K562 (cell line): Measurements from ENCODE around the gene PSMB7. TPM values are rescaled to one million over a fixed set of nuclear protein-coding genes. Genes with fewer than 3 reads are reported as not detected.

Experiments used
- ATAC-seq: fragments of 200-7000 bp; cut with Tn5 transposase; 3 replicates; pipeline ENCODE4 v1.9.1; 2020; ENCODE audit warnings: moderate library complexity
- BruUV-seq: library from RNA; stranded (reverse); fragments of 400-500 nt; replicated peaks from 2 replicates; lab custom pipeline; 2021; lab: Mats Ljungman, UMichigan
- CTCF ChIA-PET: fragments of 300-600 bp; formaldehyde crosslinking; extraction: SDS; loops from one replicate; lab custom pipeline; 2021; ENCODE audit warnings: low intra/inter-chr PET ratio; lab: Yijun Ruan, JAX
- POLR2A ChIA-PET: fragments of 300-600, 350-650 bp; sonication (Branson Sonifier 250); formaldehyde crosslinking; extraction: SDS; loops from one replicate; lab custom pipeline; 2021; ENCODE audit warnings: antibody characterized with exemption, inconsistent platforms; lab: Yijun Ruan, JAX
- DNase-seq, 4 experiments: peaks; one replicate each; pipeline versions ENCODE4 v3.0.0 to v3.0.0-alpha.2; 2011 to 2018; ENCODE audit warnings: low spot score in 3 of 4, mixed read lengths in 3 of 4; ENCODE audit errors: extremely low read depth in 1 of 4
- FAIRE-seq: peaks from 2 replicates; lab custom pipeline; 2011; peaks lifted over from hg19 to GRCh38; lab: Jason Lieb, UNC
- H2AFZ ChIP-seq: 2 replicates; pipeline ENCODE4 v1.6.0; 2011; ENCODE audit warnings: low read depth, low read length, control low read depth, inconsistent platforms
- H3K27ac ChIP-seq: fragments of 200-600 bp; 3 replicates; pipeline ENCODE4 v1.8.0; 2011; ENCODE audit warnings: low read depth, mild to moderate bottlenecking, control low read depth, inconsistent platforms, low read length, moderate library complexity, mixed read lengths; ENCODE audit errors: extremely low read depth
- H3K27me3 ChIP-seq, 2 experiments: fragments of 300-600 bp in 1 of 2; 2 replicates in 1 of 2; 3 replicates in 1 of 2; pipeline versions ENCODE4 v1.6.0 to v1.8.0; 2011; ENCODE audit warnings: inconsistent platforms in 2 of 2, low read length in 2 of 2, mild to moderate bottlenecking in 1 of 2, mixed read lengths in 1 of 2, moderate library complexity in 1 of 2; ENCODE audit not compliant: control insufficient read depth in 2 of 2, insufficient read depth in 2 of 2
- H3K36me3 ChIP-seq: fragments of 300-600 bp; 3 replicates; pipeline ENCODE4 v1.8.0; 2011; ENCODE audit warnings: mild to moderate bottlenecking, low read length, inconsistent platforms; ENCODE audit not compliant: control insufficient read depth, insufficient read depth
- H3K4me1 ChIP-seq, 2 experiments: fragments of 200-600 bp in 1 of 2; replicated peaks in 1 of 2; 2 replicates in 1 of 2; 3 replicates in 1 of 2; pipeline versions ENCODE4 v1.5.1 to v1.8.0; 2011; ENCODE audit warnings: inconsistent platforms in 2 of 2, low read length in 2 of 2, mild to moderate bottlenecking in 1 of 2, mixed read lengths in 1 of 2, moderate library complexity in 1 of 2; ENCODE audit not compliant: control insufficient read depth in 2 of 2, insufficient read depth in 2 of 2
- H3K4me2 ChIP-seq: 2 replicates; pipeline ENCODE4 v1.6.1; 2011; ENCODE audit warnings: low read length, control low read depth, inconsistent platforms, mixed read lengths; ENCODE audit not compliant: insufficient read depth
- H3K4me3 ChIP-seq: fragments of 200-600 bp; sonication (generic), shearing (Covaris generic); 2 replicates; pipeline ENCODE4 v1.5.1; 2016; ENCODE audit warnings: control low read depth, inconsistent platforms
- H3K79me2 ChIP-seq: fragments of 200-600 bp; 3 replicates; pipeline ENCODE4 v1.8.0; 2011; ENCODE audit warnings: low read length, inconsistent platforms; ENCODE audit not compliant: control insufficient read depth, insufficient read depth
- H3K9ac ChIP-seq, 2 experiments: 2 replicates each; pipeline versions ENCODE4 v1.6.0 to v1.6.1; 2011; ENCODE audit warnings: low read depth in 2 of 2, low read length in 2 of 2, control low read depth in 1 of 2, inconsistent platforms in 1 of 2, mild to moderate bottlenecking in 1 of 2, mixed read lengths in 1 of 2; ENCODE audit not compliant: insufficient read depth in 1 of 2
- H3K9me1 ChIP-seq: one replicate; pipeline ENCODE4 v1.6.0; 2011; ENCODE audit warnings: inconsistent platforms, mild to moderate bottlenecking, low read length, moderate library complexity; ENCODE audit not compliant: control insufficient read depth, insufficient read depth
- H3K9me3 ChIP-seq: replicated peaks from 2 replicates; pipeline ENCODE4 v1.5.1; 2011; ENCODE audit warnings: low read depth, low read length, inconsistent platforms; ENCODE audit not compliant: control insufficient read depth, insufficient read depth
- H4K20me1 ChIP-seq: replicated peaks from 2 replicates; pipeline ENCODE4 v1.6.1; 2011; ENCODE audit warnings: low read length, inconsistent platforms, mixed read lengths; ENCODE audit not compliant: control insufficient read depth, insufficient read depth
- FOS ChIP-seq: IDR thresholded peaks from 3 replicates; pipeline ENCODE4 v1.6.1; 2011; ENCODE audit not compliant: insufficient read length; ENCODE audit errors: extremely low read depth
- LCOR ChIP-seq: sonication (generic); formaldehyde crosslinking; IDR thresholded peaks from 2 replicates; pipeline ENCODE4 v1.8.0; 2022; ENCODE audit warnings: mild to moderate bottlenecking, missing genetic modification reagents
- OTX1 ChIP-seq: fragments of 450-650 bp; formaldehyde crosslinking; IDR thresholded peaks from 2 replicates; pipeline ENCODE4 v1.4.0; 2022; ENCODE audit warnings: mild to moderate bottlenecking
- ZNF384 ChIP-seq: IDR thresholded peaks from 2 replicates; pipeline ENCODE4 v1.6.1; 2012; ENCODE audit warnings: low read depth, low read length, improper control_type of control experiment
- WGBS: fragments of 100-300 bp; shearing (Covaris generic); methylation state at CpG from one replicate; pipeline ENCODE4 v1.1.6; 2016; ENCODE audit warnings: low coverage, mixed read lengths; ENCODE audit not compliant: insufficient coverage; ENCODE audit errors: missing lambda C conversion rate; 5-methylcytosine and 5-hydroxymethylcytosine counted together
- in situ Hi-C: fragments of 300-500 bp; cut with MboI; formaldehyde crosslinking; loops from 4 replicates; pipeline ENCODE4 v1.15.0; 2018; ENCODE audit warnings: inconsistent platforms, mixed read lengths
- intact Hi-C: fragments of 100-400 bp; cut with micrococcal nuclease; formaldehyde crosslinking; loops from 2 replicates; pipeline ENCODE4 v1.14.2; 2022
- polyA plus RNA-seq, 8 experiments: library from polyadenylated mRNA; depleted of rRNA in 4 of 8; stranded (reverse) in 5 of 8; unstranded in 3 of 8; fragments of >200 nt; fragmentation: Nextera tagmentation in 2 of 8; fragmentation: Illumina TruSeq in 1 of 8; extraction: Ambion mirVana in 2 of 8; extraction: Trizol in 1 of 8; gene quantifications; 2 replicates each; pipeline versions ENCODE4 v1.2.1 to v1.2.3, GENCODE V29; 2011 to 2014; ENCODE audit warnings: inconsistent platforms in 1 of 8, missing spikeins in 1 of 8
- total RNA-seq, 7 experiments: library from RNA; depleted of rRNA in 6 of 7; stranded (reverse); fragments of >200 nt in 6 of 7; fragmentation: Illumina TruSeq in 2 of 7; extraction: Trizol in 2 of 7; gene quantifications; 2 replicates each; pipeline versions ENCODE4 v1.2.1 to v1.2.3, GENCODE V29; 2011 to 2021; ENCODE audit warnings: low replicate concordance in 1 of 7
- TF ChIP-seq, protein P1 (sequence below): fragments of 250-450 bp; sonication (Bioruptor Pico); IDR thresholded peaks from 2 replicates; pipeline ENCODE4 v1.5.0; 2022; ENCODE audit warnings: mild to moderate bottlenecking
- TF ChIP-seq, protein P2 (sequence below): fragments of 450-650 bp; IDR thresholded peaks from 2 replicates; pipeline ENCODE4 v1.6.1; 2018; ENCODE audit warnings: mild to moderate bottlenecking, low read depth; ENCODE audit not compliant: partially characterized antibody
- TF ChIP-seq, protein P3 (sequence below): sonication (generic); formaldehyde crosslinking; IDR thresholded peaks from 2 replicates; pipeline ENCODE4 v1.8.0; 2022; ENCODE audit warnings: mild to moderate bottlenecking, missing genetic modification reagents
- TF ChIP-seq, protein P4 (sequence below): IDR thresholded peaks from 2 replicates; pipeline ENCODE4 v1.6.1; 2012; ENCODE audit warnings: low read depth, low read length, improper control_type of control experiment, borderline replicate concordance

PSMB7 gene
- total and polyA plus RNA-seq, 9 of the 15 experiments (the other 6 are each of a cell fraction or from before 2014, with no cell fraction given): 321 to 978 (median 407) TPM

DNA sequence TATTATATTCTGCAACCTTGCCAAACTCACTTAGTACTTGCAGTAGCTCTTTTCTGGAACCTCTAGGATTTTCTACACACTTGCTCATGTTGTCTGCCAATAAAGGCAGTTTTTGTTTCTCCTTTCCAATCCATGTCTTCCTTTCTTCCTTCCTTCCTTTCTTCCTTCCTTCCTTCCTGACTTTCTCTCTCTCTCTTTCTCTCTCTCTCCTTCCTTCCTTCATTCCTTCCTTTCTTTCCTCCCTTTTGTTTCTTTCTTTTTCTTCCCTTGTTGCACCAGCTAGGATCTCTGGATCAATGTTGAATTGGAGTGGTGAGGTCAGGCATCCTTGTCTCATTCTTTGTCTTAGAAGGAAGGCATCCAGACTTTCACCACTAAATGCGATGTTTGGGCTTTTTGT, 47.5 kb upstream of the PSMB7 start:
- CTCF ChIA-PET: no interaction called here
- in situ Hi-C loops: no loop called here

DNA sequence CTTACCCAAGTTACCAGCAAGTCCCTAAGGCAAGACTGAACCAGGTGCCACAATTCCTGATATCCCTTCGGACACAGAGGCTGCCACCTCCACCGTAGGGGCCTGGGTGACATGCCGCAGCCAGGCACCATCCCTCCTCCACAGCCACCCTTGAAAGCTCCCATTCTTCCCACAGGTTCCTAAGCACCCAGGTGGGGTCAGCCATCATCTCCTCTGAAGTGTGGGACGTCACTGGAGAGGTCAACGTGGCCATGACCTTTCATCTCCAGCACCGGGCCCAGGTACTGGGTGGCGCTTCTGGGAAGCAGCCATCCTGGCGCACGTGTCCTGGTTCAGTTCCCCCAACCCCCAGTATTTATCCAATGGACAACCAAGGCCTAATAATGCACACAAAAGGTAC, 43.2 kb upstream of the PSMB7 start:
- Histone ChIP-seq H3K9ac (peak overlapping the region in 1 of 2 experiments; percentile 56; a peak in 1 of 4 replicates), H3K27me3 (peaks cover 3 to 27% of the 10 kb centered on the region in 2 experiments; a peak in 3 of 5 replicates), H3K27ac (no peak overlapping the region), H4K20me1 (peaks cover 19% of the 10 kb centered on the region; the same call in 1 of the 2 replicates), H3K79me2 (no peaks in the 10 kb centered on the region), H3K36me3 (no peaks in the 10 kb centered on the region), H3K4me1 (peaks cover 0 to 21% of the 10 kb centered on the region in 2 experiments; a peak in 2 of 5 replicates), H3K4me2 (no peak overlapping the region), H3K4me3 (no peak overlapping the region), H2AFZ (no peak overlapping the region), H3K9me3 (no peaks in the 10 kb centered on the region), H3K9me1 (no peaks in the 10 kb centered on the region)
- no peak for FAIRE-seq
- WGBS: 33% methylated on average over 9 of the region's 9 CpGs
- in situ Hi-C loops (no loop called here), intact Hi-C loops (no loop called here)
- CTCF ChIA-PET: no interaction called here
- no peak for ATAC-seq
- POLR2A ChIA-PET: no interaction called here
- BruUV-seq: no TSS peak
- DNase-seq: no peak
- TF ChIP-seq LCOR (CRISPR knock-in tag) (no peak), FOS (no peak), ZNF384 (no peak)
- TF ChIP-seq, protein P1, sequence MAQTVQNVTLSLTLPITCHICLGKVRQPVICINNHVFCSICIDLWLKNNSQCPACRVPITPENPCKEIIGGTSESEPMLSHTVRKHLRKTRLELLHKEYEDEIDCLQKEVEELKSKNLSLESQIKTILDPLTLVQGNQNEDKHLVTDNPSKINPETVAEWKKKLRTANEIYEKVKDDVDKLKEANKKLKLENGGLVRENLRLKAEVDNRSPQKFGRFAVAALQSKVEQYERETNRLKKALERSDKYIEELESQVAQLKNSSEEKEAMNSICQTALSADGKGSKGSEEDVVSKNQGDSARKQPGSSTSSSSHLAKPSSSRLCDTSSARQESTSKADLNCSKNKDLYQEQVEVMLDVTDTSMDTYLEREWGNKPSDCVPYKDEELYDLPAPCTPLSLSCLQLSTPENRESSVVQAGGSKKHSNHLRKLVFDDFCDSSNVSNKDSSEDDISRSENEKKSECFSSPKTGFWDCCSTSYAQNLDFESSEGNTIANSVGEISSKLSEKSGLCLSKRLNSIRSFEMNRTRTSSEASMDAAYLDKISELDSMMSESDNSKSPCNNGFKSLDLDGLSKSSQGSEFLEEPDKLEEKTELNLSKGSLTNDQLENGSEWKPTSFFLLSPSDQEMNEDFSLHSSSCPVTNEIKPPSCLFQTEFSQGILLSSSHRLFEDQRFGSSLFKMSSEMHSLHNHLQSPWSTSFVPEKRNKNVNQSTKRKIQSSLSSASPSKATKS: no peak
- TF ChIP-seq, protein P2, sequence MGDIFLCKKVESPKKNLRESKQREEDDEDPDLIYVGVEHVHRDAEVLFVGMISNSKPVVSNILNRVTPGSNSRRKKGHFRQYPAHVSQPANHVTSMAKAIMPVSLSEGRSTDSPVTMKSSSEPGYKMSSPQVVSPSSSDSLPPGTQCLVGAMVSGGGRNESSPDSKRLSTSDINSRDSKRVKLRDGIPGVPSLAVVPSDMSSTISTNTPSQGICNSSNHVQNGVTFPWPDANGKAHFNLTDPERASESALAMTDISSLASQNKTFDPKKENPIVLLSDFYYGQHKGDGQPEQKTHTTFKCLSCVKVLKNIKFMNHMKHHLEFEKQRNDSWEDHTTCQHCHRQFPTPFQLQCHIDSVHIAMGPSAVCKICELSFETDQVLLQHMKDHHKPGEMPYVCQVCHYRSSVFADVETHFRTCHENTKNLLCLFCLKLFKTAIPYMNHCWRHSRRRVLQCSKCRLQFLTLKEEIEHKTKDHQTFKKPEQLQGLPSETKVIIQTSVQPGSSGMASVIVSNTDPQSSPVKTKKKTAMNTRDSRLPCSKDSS: no peak
- TF ChIP-seq, protein P3, sequence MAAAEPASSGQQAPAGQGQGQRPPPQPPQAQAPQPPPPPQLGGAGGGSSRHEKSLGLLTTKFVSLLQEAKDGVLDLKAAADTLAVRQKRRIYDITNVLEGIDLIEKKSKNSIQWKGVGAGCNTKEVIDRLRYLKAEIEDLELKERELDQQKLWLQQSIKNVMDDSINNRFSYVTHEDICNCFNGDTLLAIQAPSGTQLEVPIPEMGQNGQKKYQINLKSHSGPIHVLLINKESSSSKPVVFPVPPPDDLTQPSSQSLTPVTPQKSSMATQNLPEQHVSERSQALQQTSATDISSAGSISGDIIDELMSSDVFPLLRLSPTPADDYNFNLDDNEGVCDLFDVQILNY (CRISPR knock-in tag): no peak

More for the DNA sequence above, 47.5 kb upstream of the PSMB7 start:
- no peak for DNase-seq
- Histone ChIP-seq H3K4me1 (peaks cover 0 to 7% of the 10 kb centered on the region in 2 experiments; a peak in 2 of 5 replicates), H4K20me1 (no peaks in the 10 kb centered on the region), H3K27me3 (peaks cover 20 to 46% of the 10 kb centered on the region in 2 experiments; a peak in 4 of 5 replicates), H3K9me1 (no peaks in the 10 kb centered on the region), H3K27ac (no peak overlapping the region), H3K9ac (no peak overlapping the region), H3K36me3 (no peaks in the 10 kb centered on the region), H2AFZ (no peak overlapping the region), H3K4me2 (no peak overlapping the region), H3K9me3 (no peaks in the 10 kb centered on the region; the same call in 1 of the 2 replicates), H3K79me2 (no peaks in the 10 kb centered on the region), H3K4me3 (no peak overlapping the region)
- POLR2A ChIA-PET: interaction anchor here (1.8 kb wide), 1 partner anchor 11 kb away, joined by 7 read pairs; no protein-coding TSS in a partner anchor
- FAIRE-seq: peak; percentile 40
- no TSS peak for BruUV-seq
- 0% methylated on average over 1 of the region's 1 CpG for WGBS
- intact Hi-C loops: no loop called here
- no peak for ATAC-seq
- TF ChIP-seq, protein P4, sequence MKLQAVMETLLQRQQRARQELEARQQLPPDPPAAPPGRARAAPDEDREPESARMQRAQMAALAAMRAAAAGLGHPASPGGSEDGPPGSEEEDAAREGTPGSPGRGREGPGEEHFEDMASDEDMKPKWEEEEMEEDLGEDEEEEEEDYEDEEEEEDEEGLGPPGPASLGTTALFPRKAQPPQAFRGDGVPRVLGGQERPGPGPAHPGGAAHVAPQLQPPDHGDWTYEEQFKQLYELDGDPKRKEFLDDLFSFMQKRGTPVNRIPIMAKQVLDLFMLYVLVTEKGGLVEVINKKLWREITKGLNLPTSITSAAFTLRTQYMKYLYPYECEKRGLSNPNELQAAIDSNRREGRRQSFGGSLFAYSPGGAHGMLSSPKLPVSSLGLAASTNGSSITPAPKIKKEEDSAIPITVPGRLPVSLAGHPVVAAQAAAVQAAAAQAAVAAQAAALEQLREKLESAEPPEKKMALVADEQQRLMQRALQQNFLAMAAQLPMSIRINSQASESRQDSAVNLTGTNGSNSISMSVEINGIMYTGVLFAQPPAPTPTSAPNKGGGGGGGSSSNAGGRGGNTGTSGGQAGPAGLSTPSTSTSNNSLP: no peak
- 0 out of 2 replicates have a peak, but pooled peaks have one; percentile 18 for TF ChIP-seq OTX1
